ENCODE data around the gene MYD88.

GRCh38 chr3:38186781-38187180 is 48.3 kb downstream of the MYD88 start:
- TF ChIP-seq, protein P1, sequence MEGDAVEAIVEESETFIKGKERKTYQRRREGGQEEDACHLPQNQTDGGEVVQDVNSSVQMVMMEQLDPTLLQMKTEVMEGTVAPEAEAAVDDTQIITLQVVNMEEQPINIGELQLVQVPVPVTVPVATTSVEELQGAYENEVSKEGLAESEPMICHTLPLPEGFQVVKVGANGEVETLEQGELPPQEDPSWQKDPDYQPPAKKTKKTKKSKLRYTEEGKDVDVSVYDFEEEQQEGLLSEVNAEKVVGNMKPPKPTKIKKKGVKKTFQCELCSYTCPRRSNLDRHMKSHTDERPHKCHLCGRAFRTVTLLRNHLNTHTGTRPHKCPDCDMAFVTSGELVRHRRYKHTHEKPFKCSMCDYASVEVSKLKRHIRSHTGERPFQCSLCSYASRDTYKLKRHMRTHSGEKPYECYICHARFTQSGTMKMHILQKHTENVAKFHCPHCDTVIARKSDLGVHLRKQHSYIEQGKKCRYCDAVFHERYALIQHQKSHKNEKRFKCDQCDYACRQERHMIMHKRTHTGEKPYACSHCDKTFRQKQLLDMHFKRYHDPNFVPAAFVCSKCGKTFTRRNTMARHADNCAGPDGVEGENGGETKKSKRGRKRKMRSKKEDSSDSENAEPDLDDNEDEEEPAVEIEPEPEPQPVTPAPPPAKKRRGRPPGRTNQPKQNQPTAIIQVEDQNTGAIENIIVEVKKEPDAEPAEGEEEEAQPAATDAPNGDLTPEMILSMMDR (IDR thresholded peaks at IDR 0.05; ENCODE audit: insufficient read depth, low read length, poor library complexity, severe bottlenecking) = no peak
- no peak for TF ChIP-seq EZH2phosphoT487 (conservative IDR thresholded peaks at IDR 0.05; ENCODE audit: low read length)
